BJ (cell line): ENCODE data around the gene WFS1. TPM values are rescaled to one million over a fixed set of nuclear protein-coding genes. Genes with fewer than 3 reads are reported as not detected.

Experiments used
- CTCF ChIA-PET: fragments of 350-600 bp; formaldehyde crosslinking; extraction: SDS; loops from one replicate; lab custom pipeline; 2021; ENCODE audit warnings: antibody characterized with exemption, inconsistent platforms; lab: Yijun Ruan, JAX
- POLR2A ChIA-PET: fragments of 300-600 bp; sonication (Branson Sonifier 250); formaldehyde crosslinking; extraction: SDS; loops from one replicate; lab custom pipeline; 2021; ENCODE audit warnings: antibody characterized with exemption; lab: Charles Lee
- DNase-seq: peaks from one replicate; pipeline ENCODE4 v3.0.0-alpha.2; 2011; ENCODE audit warnings: low read depth
- H3K27me3 ChIP-seq: 2 replicates; pipeline ENCODE4 v1.6.0; 2011; ENCODE audit warnings: low read length; ENCODE audit not compliant: control insufficient read depth, insufficient read depth
- H3K36me3 ChIP-seq: 2 replicates; pipeline ENCODE4 v1.5.1; 2011; ENCODE audit warnings: low read length; ENCODE audit not compliant: control insufficient read depth, insufficient read depth
- H3K4me3 ChIP-seq: 2 replicates; pipeline ENCODE4 v1.5.1; 2011; ENCODE audit warnings: low read depth, mild to moderate bottlenecking, control low read depth, low read length
- CTCF ChIP-seq: IDR thresholded peaks from 2 replicates; pipeline ENCODE4 v1.5.1; 2011; ENCODE audit warnings: low read depth, mild to moderate bottlenecking, control low read depth, inconsistent platforms, low read length, moderate library complexity; ENCODE audit not compliant: insufficient read depth
- polyA plus RNA-seq: library from polyadenylated mRNA; depleted of rRNA; stranded (reverse); fragments of >200 nt; gene quantifications from 2 replicates; pipeline ENCODE4 v1.2.3, GENCODE V29; 2011

Gene WFS1
- polyA plus RNA-seq, 1 experiment, result 66.4 TPM

- no peak for TF ChIP-seq CTCF
- H3K27me3 ChIP-seq, result no peaks in the 10 kb centered on the region
- no peak for DNase-seq
- ChIA-PET POLR2A (no interaction called here), CTCF (interaction anchor here (1.0 to 1.9 kb wide), 3 partner anchors 12 to 50 kb away, joined by 3 to 5 read pairs (median 5); no protein-coding TSS in a partner anchor)
- H3K4me3 ChIP-seq, result no peak overlapping the region
- peaks cover 17% of the 10 kb centered on the region for H3K36me3 ChIP-seq
Measured at GRCh38 chr4:6279582-6280289, 10.1 kb downstream of the WFS1 start.

- no peak for DNase-seq
- ChIA-PET CTCF (interaction anchor here (1.0 to 1.4 kb wide), 2 partner anchors 13 to 16 kb away, joined by 3 to 5 read pairs; no protein-coding TSS in a partner anchor), POLR2A (no interaction called here)
- no peak overlapping the region for H3K4me3 ChIP-seq
- peaks cover 17% of the 10 kb centered on the region for H3K36me3 ChIP-seq
- no peaks in the 10 kb centered on the region for H3K27me3 ChIP-seq
- TF ChIP-seq CTCF, result no peak
Measured at GRCh38 chr4:6280365-6280996, 10.8 kb downstream of the WFS1 start.

GRCh38 chr4:6281436-6282313, 12.0 kb downstream of the WFS1 start:
- TF ChIP-seq CTCF, result no peak
- Histone ChIP-seq H3K27me3 (no peaks in the 10 kb centered on the region), H3K36me3 (peaks cover 17% of the 10 kb centered on the region), H3K4me3 (no peak overlapping the region)
- POLR2A ChIA-PET, result no interaction called here
- DNase-seq, result no peak
- CTCF ChIA-PET, result interaction anchor here (0.7 to 2.7 kb wide), 5 partner anchors 9 to 38 kb away, joined by 3 to 10 read pairs (median 3); no protein-coding TSS in a partner anchor

- CTCF ChIA-PET, result interaction anchor here (0.7 to 2.7 kb wide), 3 partner anchors 31 to 46 kb away, joined by 3 to 10 read pairs (median 3); no protein-coding TSS in a partner anchor
- TF ChIP-seq CTCF, result no peak
- Histone ChIP-seq H3K36me3 (peaks cover 20% of the 10 kb centered on the region), H3K27me3 (no peaks in the 10 kb centered on the region), H3K4me3 (no peak overlapping the region)
- DNase-seq, result no peak
- POLR2A ChIA-PET, result no interaction called here
Measured at GRCh38 chr4:6282314-6282771, 12.7 kb downstream of the WFS1 start.
